ENCODE results near the gene RBM19. TPM values are rescaled to one million over a fixed set of nuclear protein-coding genes. Genes with fewer than 3 reads are reported as not detected.

The RBM19 gene
- total and polyA plus RNA-seq, 4 donors, result 7.9 to 18.7 (median 9.0) TPM

DNA sequence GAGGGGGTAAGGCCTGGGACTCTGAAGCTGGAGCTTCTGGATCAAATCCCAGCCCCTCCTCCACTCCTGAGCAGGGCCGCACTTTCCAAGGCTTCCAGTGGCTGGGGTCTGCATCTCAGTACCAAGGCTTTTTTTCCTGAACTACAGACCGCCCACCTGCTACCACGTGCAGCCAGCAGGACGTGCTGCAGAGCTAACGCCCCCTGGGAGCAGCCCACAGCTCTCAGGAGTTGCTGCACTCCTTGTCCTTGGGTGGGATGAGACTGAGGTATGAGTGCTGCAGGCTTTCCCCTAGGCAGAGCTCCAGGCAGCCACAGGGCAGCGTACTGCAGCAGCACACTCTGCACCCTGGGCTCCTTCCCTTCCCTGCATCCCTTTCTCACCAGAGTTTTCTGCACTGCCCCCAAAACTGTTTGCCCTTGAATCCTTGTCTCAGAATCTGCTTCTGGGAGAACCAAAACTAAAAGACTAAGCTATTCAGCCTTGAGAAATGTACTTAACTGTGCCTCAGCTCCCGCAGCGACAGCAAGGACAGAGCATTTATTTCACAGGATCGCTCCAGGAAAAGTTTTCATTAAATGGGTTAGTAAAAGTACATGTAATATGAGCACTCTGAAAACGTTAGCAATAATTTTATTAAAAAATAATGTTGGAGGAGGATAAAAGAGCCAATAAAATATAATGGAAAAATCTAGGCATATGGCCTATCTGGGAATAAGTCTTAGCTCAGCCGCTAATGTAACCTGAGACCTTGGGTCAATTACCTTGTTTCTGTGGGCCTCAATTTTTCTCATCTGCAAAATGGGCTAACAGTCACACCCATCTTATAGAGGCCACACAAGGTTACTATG is 25.5 kb downstream of the RBM19 start:
- no peaks in the 10 kb centered on the region for H3K4me1 ChIP-seq (ENCODE audit: control insufficient read depth in 4 of 4, insufficient read depth in 4 of 4, low read length in 3 of 4)
- no peak for TF ChIP-seq TAF1 (conservative IDR thresholded peaks at IDR 0.05)
- H3K9ac ChIP-seq (ENCODE audit: low read depth in 1 of 2, low read length in 2 of 2), result no peak overlapping the region
- no peak overlapping the region for H3K27ac ChIP-seq (ENCODE audit: low read depth in 1 of 2, low read length in 2 of 2)
- no peaks in the 10 kb centered on the region for H3K27me3 ChIP-seq (ENCODE audit: control insufficient read depth in 4 of 4, insufficient read depth in 4 of 4, low read length in 3 of 4)
- WGBS, result 94% methylated on average over 11 of the region's 11 CpGs
- no peak overlapping the region for H3K4me3 ChIP-seq (ENCODE audit: low read depth in 1 of 3, low read length in 3 of 3)
- no peaks in the 10 kb centered on the region for H3K9me3 ChIP-seq (ENCODE audit: control insufficient read depth in 4 of 4, low read length in 3 of 4)
- no peak for DNase-seq (ENCODE audit: low spot score)
- peaks cover 9 to 66% (median 41%) of the 10 kb centered on the region in 4 donors for H3K36me3 ChIP-seq (ENCODE audit: control insufficient read depth in 4 of 4, insufficient read depth in 3 of 4, low read depth in 1 of 4, low read length in 3 of 4)

DNA sequence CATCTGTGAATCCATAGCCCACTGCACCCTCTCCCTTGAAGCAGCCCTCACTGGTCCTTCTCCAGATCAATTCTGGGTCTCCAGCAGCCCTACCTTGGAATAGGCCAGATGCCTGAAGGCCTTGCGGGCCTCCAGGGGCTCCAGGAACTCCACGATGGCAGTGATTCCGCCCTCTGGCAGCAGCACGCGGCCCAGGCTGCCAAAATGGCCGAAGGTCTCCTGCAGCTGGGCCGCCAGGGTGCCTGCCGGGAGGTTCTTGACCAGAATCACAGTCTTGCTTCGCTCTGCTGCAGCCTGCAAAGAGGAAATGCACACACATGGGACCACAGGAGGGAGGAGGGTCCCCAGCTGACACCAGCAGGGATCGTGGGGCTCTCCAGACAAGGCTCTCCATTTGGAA is 26.3 kb downstream of the RBM19 start:
- WGBS, result 94% methylated on average over 10 of the region's 10 CpGs
- H3K27ac ChIP-seq (ENCODE audit: low read depth in 1 of 2, low read length in 2 of 2), result no peak overlapping the region
- no peak for DNase-seq (ENCODE audit: low spot score)
- H3K9ac ChIP-seq (ENCODE audit: low read depth in 1 of 2, low read length in 2 of 2), result no peak overlapping the region
- TF ChIP-seq RXRA (IDR thresholded peaks at IDR 0.05), result no peak
- no peak for TF ChIP-seq HNF4A (conservative IDR thresholded peaks at IDR 0.05)
- TF ChIP-seq, protein P1, sequence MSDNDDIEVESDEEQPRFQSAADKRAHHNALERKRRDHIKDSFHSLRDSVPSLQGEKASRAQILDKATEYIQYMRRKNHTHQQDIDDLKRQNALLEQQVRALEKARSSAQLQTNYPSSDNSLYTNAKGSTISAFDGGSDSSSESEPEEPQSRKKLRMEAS (IDR thresholded peaks at IDR 0.05), result no peak
- no peak for TF ChIP-seq RAD21 (IDR thresholded peaks at IDR 0.05)
- no peak overlapping the region for H3K4me3 ChIP-seq (ENCODE audit: low read depth in 1 of 3, low read length in 3 of 3)
- peaks cover 9 to 66% (median 36%) of the 10 kb centered on the region in 4 donors for H3K36me3 ChIP-seq (ENCODE audit: control insufficient read depth in 4 of 4, insufficient read depth in 3 of 4, low read depth in 1 of 4, low read length in 3 of 4)
- no peaks in the 10 kb centered on the region for H3K27me3 ChIP-seq (ENCODE audit: control insufficient read depth in 4 of 4, insufficient read depth in 4 of 4, low read length in 3 of 4)
- no peaks in the 10 kb centered on the region for H3K9me3 ChIP-seq (ENCODE audit: control insufficient read depth in 4 of 4, low read length in 3 of 4)
- no peaks in the 10 kb centered on the region for H3K4me1 ChIP-seq (ENCODE audit: control insufficient read depth in 4 of 4, insufficient read depth in 4 of 4, low read length in 3 of 4)

DNA sequence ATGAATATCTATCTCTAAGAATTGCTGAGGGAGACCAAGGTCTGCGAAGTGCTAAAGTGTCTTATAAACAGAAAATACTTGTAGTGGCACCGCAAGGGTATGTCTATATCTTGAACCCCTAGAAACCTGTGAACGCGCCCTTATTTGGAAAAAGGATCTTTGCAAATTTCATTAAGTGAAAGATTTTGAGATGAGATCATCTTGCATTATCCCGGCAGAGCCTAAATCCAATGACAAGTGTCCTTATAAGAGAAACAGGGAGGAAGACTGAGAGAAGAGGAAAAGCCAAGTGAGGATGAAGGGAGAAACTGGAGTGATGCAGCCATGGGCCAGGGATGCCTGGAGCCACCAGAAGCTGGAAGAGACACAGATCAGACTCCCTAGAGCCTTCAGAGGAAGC is 27.7 kb downstream of the RBM19 start:
- 81% methylated on average over 5 of the region's 5 CpGs for WGBS
- Histone ChIP-seq H3K27me3 (ENCODE audit: control insufficient read depth in 4 of 4, insufficient read depth in 4 of 4, low read length in 3 of 4) (no peaks in the 10 kb centered on the region), H3K9me3 (ENCODE audit: control insufficient read depth in 4 of 4, low read length in 3 of 4) (no peaks in the 10 kb centered on the region), H3K27ac (ENCODE audit: low read depth in 1 of 2, low read length in 2 of 2) (no peak overlapping the region), H3K4me1 (ENCODE audit: control insufficient read depth in 4 of 4, insufficient read depth in 4 of 4, low read length in 3 of 4) (no peaks in the 10 kb centered on the region), H3K36me3 (ENCODE audit: control insufficient read depth in 4 of 4, insufficient read depth in 3 of 4, low read depth in 1 of 4, low read length in 3 of 4) (peaks cover 9 to 67% (median 35%) of the 10 kb centered on the region in 4 donors), H3K9ac (ENCODE audit: low read depth in 1 of 2, low read length in 2 of 2) (no peak overlapping the region), H3K4me3 (ENCODE audit: low read depth in 1 of 3, low read length in 3 of 3) (no peak overlapping the region)
- TF ChIP-seq, protein P2, sequence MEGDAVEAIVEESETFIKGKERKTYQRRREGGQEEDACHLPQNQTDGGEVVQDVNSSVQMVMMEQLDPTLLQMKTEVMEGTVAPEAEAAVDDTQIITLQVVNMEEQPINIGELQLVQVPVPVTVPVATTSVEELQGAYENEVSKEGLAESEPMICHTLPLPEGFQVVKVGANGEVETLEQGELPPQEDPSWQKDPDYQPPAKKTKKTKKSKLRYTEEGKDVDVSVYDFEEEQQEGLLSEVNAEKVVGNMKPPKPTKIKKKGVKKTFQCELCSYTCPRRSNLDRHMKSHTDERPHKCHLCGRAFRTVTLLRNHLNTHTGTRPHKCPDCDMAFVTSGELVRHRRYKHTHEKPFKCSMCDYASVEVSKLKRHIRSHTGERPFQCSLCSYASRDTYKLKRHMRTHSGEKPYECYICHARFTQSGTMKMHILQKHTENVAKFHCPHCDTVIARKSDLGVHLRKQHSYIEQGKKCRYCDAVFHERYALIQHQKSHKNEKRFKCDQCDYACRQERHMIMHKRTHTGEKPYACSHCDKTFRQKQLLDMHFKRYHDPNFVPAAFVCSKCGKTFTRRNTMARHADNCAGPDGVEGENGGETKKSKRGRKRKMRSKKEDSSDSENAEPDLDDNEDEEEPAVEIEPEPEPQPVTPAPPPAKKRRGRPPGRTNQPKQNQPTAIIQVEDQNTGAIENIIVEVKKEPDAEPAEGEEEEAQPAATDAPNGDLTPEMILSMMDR (IDR thresholded peaks at IDR 0.05; ENCODE audit: low read depth, low read length, missing input control), result no peak
- no peak for TF ChIP-seq RAD21 (IDR thresholded peaks at IDR 0.05)
- no peak for TF ChIP-seq FOXA1 (IDR thresholded peaks at IDR 0.05)
- TF ChIP-seq EGR1 (IDR thresholded peaks at IDR 0.05; ENCODE audit: low read depth in 2 of 2), result no peak
- TF ChIP-seq, protein P3, sequence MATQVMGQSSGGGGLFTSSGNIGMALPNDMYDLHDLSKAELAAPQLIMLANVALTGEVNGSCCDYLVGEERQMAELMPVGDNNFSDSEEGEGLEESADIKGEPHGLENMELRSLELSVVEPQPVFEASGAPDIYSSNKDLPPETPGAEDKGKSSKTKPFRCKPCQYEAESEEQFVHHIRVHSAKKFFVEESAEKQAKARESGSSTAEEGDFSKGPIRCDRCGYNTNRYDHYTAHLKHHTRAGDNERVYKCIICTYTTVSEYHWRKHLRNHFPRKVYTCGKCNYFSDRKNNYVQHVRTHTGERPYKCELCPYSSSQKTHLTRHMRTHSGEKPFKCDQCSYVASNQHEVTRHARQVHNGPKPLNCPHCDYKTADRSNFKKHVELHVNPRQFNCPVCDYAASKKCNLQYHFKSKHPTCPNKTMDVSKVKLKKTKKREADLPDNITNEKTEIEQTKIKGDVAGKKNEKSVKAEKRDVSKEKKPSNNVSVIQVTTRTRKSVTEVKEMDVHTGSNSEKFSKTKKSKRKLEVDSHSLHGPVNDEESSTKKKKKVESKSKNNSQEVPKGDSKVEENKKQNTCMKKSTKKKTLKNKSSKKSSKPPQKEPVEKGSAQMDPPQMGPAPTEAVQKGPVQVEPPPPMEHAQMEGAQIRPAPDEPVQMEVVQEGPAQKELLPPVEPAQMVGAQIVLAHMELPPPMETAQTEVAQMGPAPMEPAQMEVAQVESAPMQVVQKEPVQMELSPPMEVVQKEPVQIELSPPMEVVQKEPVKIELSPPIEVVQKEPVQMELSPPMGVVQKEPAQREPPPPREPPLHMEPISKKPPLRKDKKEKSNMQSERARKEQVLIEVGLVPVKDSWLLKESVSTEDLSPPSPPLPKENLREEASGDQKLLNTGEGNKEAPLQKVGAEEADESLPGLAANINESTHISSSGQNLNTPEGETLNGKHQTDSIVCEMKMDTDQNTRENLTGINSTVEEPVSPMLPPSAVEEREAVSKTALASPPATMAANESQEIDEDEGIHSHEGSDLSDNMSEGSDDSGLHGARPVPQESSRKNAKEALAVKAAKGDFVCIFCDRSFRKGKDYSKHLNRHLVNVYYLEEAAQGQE (IDR thresholded peaks at IDR 0.05), result no peak
- DNase-seq (ENCODE audit: low spot score), result no peak
